Stimulated activated effector memory CD8-positive, alpha-beta T cell treated with anti-CD3 and anti-CD28 coated beads, Interleukin-12 subunit alpha, Interleukin-12 subunit beta, amount 100 ng/mL, for 72 hours (primary cell): ENCODE measurements around the gene COPZ1.
"Not testable (repeated sequence)": the region's sequence is repeated elsewhere in the genome, so short reads cannot be mapped to it uniquely, and the experiment has no call there.

Source experiments
- ATAC-seq: fragments of 150-1000 bp; cut with Tn5 transposase; 2 replicates; pipeline ENCODE4 v1.10.0; 2021
- DNase-seq, 2 donors: peaks; one replicate each; pipeline ENCODE4 v3.0.0; 2021 to 2022; ENCODE audit warnings: low spot score in 2 of 2
- H3K27ac Mint-ChIP-seq: one replicate; pipeline ENCODE4 v1.8.0; 2022; ENCODE audit warnings: mild to moderate bottlenecking, mixed read lengths
- H3K36me3 Mint-ChIP-seq: one replicate; pipeline ENCODE4 v1.8.0; 2022; ENCODE audit warnings: mild to moderate bottlenecking, mixed read lengths
- H3K4me1 Mint-ChIP-seq: one replicate; pipeline ENCODE4 v1.8.0; 2022; ENCODE audit warnings: mixed read lengths
- H3K4me3 Mint-ChIP-seq: one replicate; pipeline ENCODE4 v1.8.0; 2022; ENCODE audit warnings: mild to moderate bottlenecking, mixed read lengths
- H3K9me3 Mint-ChIP-seq: one replicate; pipeline ENCODE4 v1.8.0; 2022; ENCODE audit warnings: mixed read lengths

COPZ1 gene, protein sequence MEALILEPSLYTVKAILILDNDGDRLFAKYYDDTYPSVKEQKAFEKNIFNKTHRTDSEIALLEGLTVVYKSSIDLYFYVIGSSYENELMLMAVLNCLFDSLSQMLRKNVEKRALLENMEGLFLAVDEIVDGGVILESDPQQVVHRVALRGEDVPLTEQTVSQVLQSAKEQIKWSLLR

DNA sequence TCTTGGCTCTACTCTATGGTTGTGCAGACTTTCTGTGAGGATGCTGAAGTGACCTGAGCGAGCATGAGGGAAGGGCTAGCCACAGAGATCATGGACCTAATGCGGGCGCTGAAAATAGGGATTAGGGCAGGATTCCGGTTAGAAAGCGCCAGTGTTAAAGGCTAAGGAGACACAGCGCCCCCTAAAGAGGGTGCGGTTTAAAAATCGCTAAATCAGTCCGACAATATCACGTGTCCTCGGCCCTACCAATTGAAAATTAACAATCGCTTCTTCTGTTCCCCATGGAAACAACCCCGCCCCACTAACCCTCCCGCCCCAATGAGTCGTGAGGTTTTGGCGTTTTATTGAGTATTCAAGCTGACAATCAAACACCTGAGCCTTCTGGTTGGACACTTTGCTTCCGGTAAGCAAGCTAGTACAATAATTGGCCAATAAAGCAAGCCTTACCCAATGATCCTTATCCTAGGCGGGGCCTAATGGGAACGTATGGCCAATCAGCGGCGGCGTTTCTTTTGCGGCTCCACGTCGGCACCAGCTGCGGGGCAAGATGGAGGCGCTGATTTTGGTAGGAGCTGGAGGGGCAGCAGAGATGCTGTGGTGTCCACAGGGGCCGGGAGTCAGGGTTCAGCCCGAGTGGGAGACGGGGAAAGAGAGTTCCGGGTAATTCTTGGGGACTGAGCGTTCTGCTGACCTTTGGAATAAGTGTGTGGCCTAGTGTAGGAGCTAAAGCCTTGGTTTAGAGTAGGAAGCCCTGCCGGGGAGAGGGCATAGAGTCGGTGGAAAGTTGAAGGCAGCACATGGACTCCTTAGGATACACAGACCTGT, at the start of gene COPZ1:
TSS of gene COPZ1 (plus strand) at position 515 of the 825 bp plus-strand sequence. CDS start at position 548, 33 bp downstream.
- peak; percentile 74 to 94 for DNase-seq
- ATAC-seq: peak; percentile 98
- Mint-ChIP-seq H3K4me3 (peak within 1 kb of the TSS; percentile 95), H3K9me3 (no peaks in the 10 kb centered on the region), H3K27ac (peak within 1 kb of the TSS; percentile 98), H3K4me1 (peaks cover 35% of the 10 kb centered on the region), H3K36me3 (peaks cover 22% of the 10 kb centered on the region)

- Mint-ChIP-seq H3K27ac (peak overlapping the region; percentile 58), H3K4me3 (no peak overlapping the region), H3K9me3 (no peaks in the 10 kb centered on the region), H3K4me1 (peaks cover 50% of the 10 kb centered on the region), H3K36me3 (peaks cover 27% of the 10 kb centered on the region)
- DNase-seq: no peak
- ATAC-seq: no peak
These were observed 48.6 kb upstream of the COPZ1 start for GRCh38 chr12:54276368-54276767.

DNA sequence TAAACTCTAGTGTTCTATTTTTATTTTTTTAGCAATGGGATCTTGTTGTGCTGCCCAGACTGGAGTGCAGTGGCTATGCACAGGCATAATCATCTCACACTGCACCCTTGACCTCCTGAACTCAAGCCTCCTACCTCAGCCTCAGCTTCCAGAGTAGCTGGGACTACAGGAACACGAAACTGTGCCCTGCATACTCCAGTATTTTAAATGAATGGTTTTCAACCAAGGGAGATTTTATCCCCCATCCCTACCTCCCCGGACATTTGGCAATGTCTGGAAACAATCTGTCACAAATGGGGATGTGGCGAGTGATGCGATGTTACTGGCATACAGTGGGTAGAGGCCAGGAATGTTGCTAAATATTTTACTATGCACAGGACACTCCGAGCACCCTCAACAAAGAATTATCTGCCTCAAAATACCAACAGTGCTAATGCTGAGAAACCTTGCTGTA, 47.1 kb upstream of the COPZ1 start:
- Mint-ChIP-seq H3K9me3 (no peaks in the 10 kb centered on the region), H3K4me3 (no peak overlapping the region), H3K4me1 (peaks cover 44% of the 10 kb centered on the region), H3K36me3 (peaks cover 13% of the 10 kb centered on the region), H3K27ac (no peak overlapping the region)
- DNase-seq (no peak), ATAC-seq (no peak)

- Mint-ChIP-seq H3K27ac (no peak overlapping the region), H3K36me3 (no peaks in the 10 kb centered on the region), H3K4me1 (peaks cover 45% of the 10 kb centered on the region), H3K9me3 (no peaks in the 10 kb centered on the region), H3K4me3 (no peak overlapping the region)
- no peak for DNase-seq
- no peak for ATAC-seq
These were observed 45.7 kb upstream of the COPZ1 start for GRCh38 chr12:54279227-54279631.

- peak; percentile 98 to 100 for DNase-seq
- peaks cover 51% of the 10 kb centered on the region for H3K4me1 Mint-ChIP-seq
- H3K4me3 Mint-ChIP-seq: no peak within 1 kb of the TSS
- no peaks in the 10 kb centered on the region for H3K36me3 Mint-ChIP-seq
- ATAC-seq: peak; percentile 84
- H3K27ac Mint-ChIP-seq: no peak within 1 kb of the TSS
- H3K9me3 Mint-ChIP-seq: no peaks in the 10 kb centered on the region
These were observed 45.1 kb upstream of the COPZ1 start, which contains the start of gene CBX5 for GRCh38 chr12:54279632-54280467. TSS of gene CBX5 (minus strand) at chr12:54280122. CDS start at chr12:54257650, 22,472 bp downstream.

DNA sequence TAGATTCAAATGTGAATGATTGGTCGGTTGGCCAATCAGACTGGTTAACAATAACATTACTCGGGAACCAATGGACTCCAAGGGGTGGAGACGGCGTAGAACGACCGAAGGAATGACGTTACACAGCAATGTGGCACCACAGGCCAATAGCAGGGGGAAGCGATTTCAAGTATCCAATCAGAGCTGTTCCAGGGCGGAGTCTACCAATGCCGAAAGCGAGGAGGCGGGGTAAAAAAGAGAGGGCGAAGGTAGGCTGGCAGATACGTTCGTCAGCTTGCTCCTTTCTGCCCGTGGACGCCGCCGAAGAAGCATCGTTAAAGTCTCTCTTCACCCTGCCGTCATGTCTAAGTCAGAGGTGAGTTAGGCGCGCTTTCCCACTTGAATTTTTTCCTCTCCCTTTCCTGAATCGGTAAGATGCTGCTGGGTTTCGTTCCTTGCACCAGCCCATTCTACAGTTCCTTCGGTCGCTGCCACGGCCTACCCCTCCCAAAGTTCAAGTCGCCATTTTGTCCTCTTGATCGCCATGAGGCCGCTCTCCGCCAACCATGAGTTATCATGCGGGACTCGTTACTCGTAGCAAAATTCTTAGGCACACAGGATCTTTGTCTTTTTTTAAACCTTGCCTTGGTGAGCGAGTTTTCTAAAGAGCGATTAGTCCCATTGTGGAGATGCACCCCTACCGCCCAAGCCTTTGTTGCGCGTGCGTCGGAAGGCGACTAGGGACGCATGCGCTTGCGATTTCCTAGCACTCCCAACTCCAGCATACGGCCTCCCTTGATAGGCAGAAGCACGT, 44.3 kb upstream of the COPZ1 start, which contains the start of gene HNRNPA1:
TSS of gene HNRNPA1 (plus strand) at position 259 of the 793 bp plus-strand sequence. CDS start at position 341, 82 bp downstream.
- ATAC-seq: peak; percentile 90
- Mint-ChIP-seq H3K36me3 (no peaks in the 10 kb centered on the region), H3K27ac (no peak within 1 kb of the TSS), H3K9me3 (no peaks in the 10 kb centered on the region), H3K4me3 (no peak within 1 kb of the TSS), H3K4me1 (peaks cover 55% of the 10 kb centered on the region)
- peak; percentile 77 to 96 for DNase-seq

DNA sequence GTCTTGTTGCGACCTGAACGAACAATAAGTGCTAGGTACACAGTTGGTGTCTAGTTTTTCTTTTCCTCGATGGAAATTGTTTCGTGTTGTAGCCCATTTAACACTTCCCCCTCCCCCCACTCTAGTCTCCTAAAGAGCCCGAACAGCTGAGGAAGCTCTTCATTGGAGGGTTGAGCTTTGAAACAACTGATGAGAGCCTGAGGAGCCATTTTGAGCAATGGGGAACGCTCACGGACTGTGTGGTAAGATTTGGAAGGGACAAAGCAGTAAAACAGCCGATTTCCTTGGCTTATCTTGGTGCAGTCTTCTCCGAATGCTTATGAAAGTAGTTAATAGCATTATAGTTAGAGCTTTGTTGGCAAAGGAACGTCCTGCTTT, 43.7 kb upstream of the COPZ1 start:
- not testable (repeated sequence) for H3K9me3 Mint-ChIP-seq, H3K36me3 Mint-ChIP-seq, H3K4me3 Mint-ChIP-seq, ATAC-seq, H3K27ac Mint-ChIP-seq, DNase-seq
- H3K4me1 Mint-ChIP-seq: peaks cover 55% of the 10 kb centered on the region

DNA sequence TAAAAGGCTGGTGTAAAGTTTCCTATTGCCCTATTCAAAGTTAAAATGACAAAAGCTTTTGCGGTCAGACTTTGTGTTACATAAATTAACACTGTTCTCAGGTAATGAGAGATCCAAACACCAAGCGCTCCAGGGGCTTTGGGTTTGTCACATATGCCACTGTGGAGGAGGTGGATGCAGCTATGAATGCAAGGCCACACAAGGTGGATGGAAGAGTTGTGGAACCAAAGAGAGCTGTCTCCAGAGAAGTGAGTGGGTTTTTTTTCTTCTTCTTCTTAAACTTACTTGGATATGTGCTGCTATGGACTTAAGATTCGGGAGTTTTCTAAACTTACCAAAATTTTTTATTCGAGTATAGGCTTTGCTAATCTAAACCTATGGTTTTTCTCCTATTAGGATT, 43.2 kb upstream of the COPZ1 start:
- H3K36me3 Mint-ChIP-seq: not testable (repeated sequence)
- peaks cover 51% of the 10 kb centered on the region for H3K4me1 Mint-ChIP-seq

DNA sequence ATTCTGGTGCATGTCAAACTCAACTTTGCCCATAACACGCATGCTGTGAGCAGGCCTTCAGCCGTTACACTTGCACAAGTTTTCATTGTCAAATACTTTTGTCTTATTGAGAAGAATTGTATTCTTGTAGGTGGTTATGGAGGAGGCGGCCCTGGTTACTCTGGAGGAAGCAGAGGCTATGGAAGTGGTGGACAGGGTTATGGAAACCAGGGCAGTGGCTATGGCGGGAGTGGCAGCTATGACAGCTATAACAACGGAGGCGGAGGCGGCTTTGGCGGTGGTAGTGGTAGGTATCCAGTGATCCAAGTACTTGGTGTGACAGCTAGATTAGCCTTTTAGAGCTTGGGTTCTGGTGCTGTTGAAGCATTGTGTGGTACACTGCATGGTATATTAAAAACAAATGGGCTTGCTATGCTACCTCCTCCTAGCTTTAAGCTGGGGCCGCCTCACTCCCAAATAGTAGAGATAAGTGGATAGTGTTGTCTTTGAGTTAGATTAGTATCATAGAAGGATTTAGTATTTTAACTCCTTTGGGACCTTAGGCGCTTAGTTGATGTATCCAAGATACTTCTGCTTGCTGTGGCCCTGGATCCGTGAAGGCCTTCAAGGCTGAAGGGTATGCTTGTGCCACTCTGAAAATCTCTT, 41.9 kb upstream of the COPZ1 start:
- no peak for DNase-seq
- Mint-ChIP-seq H3K4me1 (peaks cover 54% of the 10 kb centered on the region), H3K9me3 (no peaks in the 10 kb centered on the region), H3K27ac (no peak overlapping the region), H3K36me3 (no peaks in the 10 kb centered on the region), H3K4me3 (no peak overlapping the region)
- no peak for ATAC-seq

More for the DNA sequence above, 43.2 kb upstream of the COPZ1 start:
- not testable (repeated sequence) for ATAC-seq, H3K9me3 Mint-ChIP-seq, DNase-seq, H3K27ac Mint-ChIP-seq, H3K4me3 Mint-ChIP-seq

- H3K4me1 Mint-ChIP-seq: peaks cover 49% of the 10 kb centered on the region
- H3K27ac Mint-ChIP-seq, H3K36me3 Mint-ChIP-seq, ATAC-seq, DNase-seq, H3K9me3 Mint-ChIP-seq, H3K4me3 Mint-ChIP-seq: not testable (repeated sequence)
These were observed 40.7 kb upstream of the COPZ1 start for GRCh38 chr12:54284070-54284780.

GRCh38 chr12:54285150-54286041, 39.5 kb upstream of the COPZ1 start:
- H3K27ac Mint-ChIP-seq: peak overlapping the region; percentile 70
- no peaks in the 10 kb centered on the region for H3K9me3 Mint-ChIP-seq
- DNase-seq (no peak), ATAC-seq (no peak)
- H3K36me3 Mint-ChIP-seq: peaks cover under 1% of the 10 kb centered on the region
- H3K4me1 Mint-ChIP-seq: peaks cover 49% of the 10 kb centered on the region
- no peak overlapping the region for H3K4me3 Mint-ChIP-seq

- Mint-ChIP-seq H3K27ac (peak overlapping the region; percentile 70), H3K4me3 (no peak overlapping the region), H3K36me3 (peaks cover 4% of the 10 kb centered on the region), H3K4me1 (peaks cover 49% of the 10 kb centered on the region), H3K9me3 (no peaks in the 10 kb centered on the region)
- DNase-seq: no peak
- no peak for ATAC-seq
These were observed 38.6 kb upstream of the COPZ1 start for GRCh38 chr12:54286042-54287030.
